Measurements from ENCODE around the gene HEPACAM2. TPM values are rescaled to one million over a fixed set of nuclear protein-coding genes. Genes with fewer than 3 reads are reported as not detected.

HEPACAM2 gene
- total RNA-seq, 1 donor from 2014 or later: not detected

- Histone ChIP-seq H3K9ac (ENCODE audit: low read depth in 1 of 3, low read length in 3 of 3) (no peak overlapping the region), H3K9me3 (ENCODE audit: control insufficient read depth in 3 of 3, low read length in 3 of 3) (no peaks in the 10 kb centered on the region), H3K27me3 (ENCODE audit: control insufficient read depth in 3 of 3, insufficient read depth in 3 of 3, low read length in 3 of 3) (no peaks in the 10 kb centered on the region), H3K4me1 (ENCODE audit: control insufficient read depth in 3 of 3, insufficient read depth in 3 of 3, low read length in 3 of 3) (no peaks in the 10 kb centered on the region), H3K36me3 (ENCODE audit: control insufficient read depth in 3 of 3, insufficient read depth in 3 of 3, low read length in 3 of 3) (no peaks in the 10 kb centered on the region), H3K27ac (ENCODE audit: low read depth, low read length) (no peak overlapping the region), H3K4me3 (ENCODE audit: low read length in 3 of 3) (no peak overlapping the region)
These were observed 21.2 kb downstream of the HEPACAM2 start for GRCh38 chr7:93205046-93205445.

- no peaks in the 10 kb centered on the region for H3K9me3 ChIP-seq (ENCODE audit: control insufficient read depth in 3 of 3, low read length in 3 of 3)
- no peaks in the 10 kb centered on the region for H3K4me1 ChIP-seq (ENCODE audit: control insufficient read depth in 3 of 3, insufficient read depth in 3 of 3, low read length in 3 of 3)
- no peak overlapping the region for H3K27ac ChIP-seq (ENCODE audit: low read depth, low read length)
- H3K36me3 ChIP-seq (ENCODE audit: control insufficient read depth in 3 of 3, insufficient read depth in 3 of 3, low read length in 3 of 3): no peaks in the 10 kb centered on the region
- H3K4me3 ChIP-seq (ENCODE audit: low read length in 3 of 3): no peak overlapping the region
- no peak overlapping the region for H3K9ac ChIP-seq (ENCODE audit: low read depth in 1 of 3, low read length in 3 of 3)
- H3K27me3 ChIP-seq (ENCODE audit: control insufficient read depth in 3 of 3, insufficient read depth in 3 of 3, low read length in 3 of 3): no peaks in the 10 kb centered on the region
These were observed 22.8 kb downstream of the HEPACAM2 start for GRCh38 chr7:93203496-93203895.

GRCh38 chr7:93202594-93203250, 23.5 kb downstream of the HEPACAM2 start:
- no peak overlapping the region for H3K4me3 ChIP-seq (ENCODE audit: low read length in 3 of 3)
- no peaks in the 10 kb centered on the region for H3K27me3 ChIP-seq (ENCODE audit: control insufficient read depth in 3 of 3, insufficient read depth in 3 of 3, low read length in 3 of 3)
- H3K36me3 ChIP-seq (ENCODE audit: control insufficient read depth in 3 of 3, insufficient read depth in 3 of 3, low read length in 3 of 3): no peaks in the 10 kb centered on the region
- H3K4me1 ChIP-seq (ENCODE audit: control insufficient read depth in 3 of 3, insufficient read depth in 3 of 3, low read length in 3 of 3): no peaks in the 10 kb centered on the region
- H3K9ac ChIP-seq (ENCODE audit: low read depth in 1 of 3, low read length in 3 of 3): no peak overlapping the region
- no peaks in the 10 kb centered on the region for H3K9me3 ChIP-seq (ENCODE audit: control insufficient read depth in 3 of 3, low read length in 3 of 3)
- H3K27ac ChIP-seq (ENCODE audit: low read depth, low read length): no peak overlapping the region

- Histone ChIP-seq H3K9me3 (ENCODE audit: control insufficient read depth in 3 of 3, low read length in 3 of 3) (no peaks in the 10 kb centered on the region), H3K4me3 (ENCODE audit: low read length in 3 of 3) (no peak overlapping the region), H3K27me3 (ENCODE audit: control insufficient read depth in 3 of 3, insufficient read depth in 3 of 3, low read length in 3 of 3) (no peaks in the 10 kb centered on the region), H3K27ac (ENCODE audit: low read depth, low read length) (no peak overlapping the region), H3K9ac (ENCODE audit: low read depth in 1 of 3, low read length in 3 of 3) (no peak overlapping the region), H3K36me3 (ENCODE audit: control insufficient read depth in 3 of 3, insufficient read depth in 3 of 3, low read length in 3 of 3) (no peaks in the 10 kb centered on the region), H3K4me1 (ENCODE audit: control insufficient read depth in 3 of 3, insufficient read depth in 3 of 3, low read length in 3 of 3) (no peaks in the 10 kb centered on the region)
These were observed 27.8 kb downstream of the HEPACAM2 start for GRCh38 chr7:93198472-93198871.

- no peaks in the 10 kb centered on the region for H3K9me3 ChIP-seq (ENCODE audit: control insufficient read depth in 3 of 3, low read length in 3 of 3)
- H3K27me3 ChIP-seq (ENCODE audit: control insufficient read depth in 3 of 3, insufficient read depth in 3 of 3, low read length in 3 of 3): no peaks in the 10 kb centered on the region
- H3K9ac ChIP-seq (ENCODE audit: low read depth in 1 of 3, low read length in 3 of 3): no peak overlapping the region
- H3K36me3 ChIP-seq (ENCODE audit: control insufficient read depth in 3 of 3, insufficient read depth in 3 of 3, low read length in 3 of 3): no peaks in the 10 kb centered on the region
- H3K27ac ChIP-seq (ENCODE audit: low read depth, low read length): no peak overlapping the region
- H3K4me3 ChIP-seq (ENCODE audit: low read length in 3 of 3): no peak overlapping the region
- no peaks in the 10 kb centered on the region for H3K4me1 ChIP-seq (ENCODE audit: control insufficient read depth in 3 of 3, insufficient read depth in 3 of 3, low read length in 3 of 3)
These were observed 29.9 kb downstream of the HEPACAM2 start for GRCh38 chr7:93196336-93196735.

- H3K4me1 ChIP-seq (ENCODE audit: control insufficient read depth in 3 of 3, insufficient read depth in 3 of 3, low read length in 3 of 3): no peaks in the 10 kb centered on the region
- no peak overlapping the region for H3K27ac ChIP-seq (ENCODE audit: low read depth, low read length)
- no peak overlapping the region for H3K4me3 ChIP-seq (ENCODE audit: low read length in 3 of 3)
- H3K36me3 ChIP-seq (ENCODE audit: control insufficient read depth in 3 of 3, insufficient read depth in 3 of 3, low read length in 3 of 3): no peaks in the 10 kb centered on the region
- no peaks in the 10 kb centered on the region for H3K9me3 ChIP-seq (ENCODE audit: control insufficient read depth in 3 of 3, low read length in 3 of 3)
- no peak overlapping the region for H3K9ac ChIP-seq (ENCODE audit: low read depth in 1 of 3, low read length in 3 of 3)
- no peaks in the 10 kb centered on the region for H3K27me3 ChIP-seq (ENCODE audit: control insufficient read depth in 3 of 3, insufficient read depth in 3 of 3, low read length in 3 of 3)
These were observed 31.9 kb downstream of the HEPACAM2 start for GRCh38 chr7:93194386-93194785.

GRCh38 chr7:93188870-93189634, 37.2 kb downstream of the HEPACAM2 start:
- Histone ChIP-seq H3K4me3 (ENCODE audit: low read length in 3 of 3) (no peak overlapping the region), H3K27ac (ENCODE audit: low read depth, low read length) (no peak overlapping the region), H3K36me3 (ENCODE audit: control insufficient read depth in 3 of 3, insufficient read depth in 3 of 3, low read length in 3 of 3) (no peaks in the 10 kb centered on the region), H3K9ac (ENCODE audit: low read depth in 1 of 3, low read length in 3 of 3) (no peak overlapping the region), H3K9me3 (ENCODE audit: control insufficient read depth in 3 of 3, low read length in 3 of 3) (no peaks in the 10 kb centered on the region), H3K4me1 (ENCODE audit: control insufficient read depth in 3 of 3, insufficient read depth in 3 of 3, low read length in 3 of 3) (no peaks in the 10 kb centered on the region), H3K27me3 (ENCODE audit: control insufficient read depth in 3 of 3, insufficient read depth in 3 of 3, low read length in 3 of 3) (peaks cover 0 to 2% (median 0%) of the 10 kb centered on the region in 3 donors)

GRCh38 chr7:93185303-93186027, 40.8 kb downstream of the HEPACAM2 start:
- Histone ChIP-seq H3K9me3 (ENCODE audit: control insufficient read depth in 3 of 3, low read length in 3 of 3) (no peaks in the 10 kb centered on the region), H3K36me3 (ENCODE audit: control insufficient read depth in 3 of 3, insufficient read depth in 3 of 3, low read length in 3 of 3) (no peaks in the 10 kb centered on the region), H3K27ac (ENCODE audit: low read depth, low read length) (no peak overlapping the region), H3K4me3 (ENCODE audit: low read length in 3 of 3) (no peak overlapping the region), H3K27me3 (ENCODE audit: control insufficient read depth in 3 of 3, insufficient read depth in 3 of 3, low read length in 3 of 3) (peaks cover 0 to 2% (median 0%) of the 10 kb centered on the region in 3 donors), H3K9ac (ENCODE audit: low read depth in 1 of 3, low read length in 3 of 3) (no peak overlapping the region), H3K4me1 (ENCODE audit: control insufficient read depth in 3 of 3, insufficient read depth in 3 of 3, low read length in 3 of 3) (no peaks in the 10 kb centered on the region)

GRCh38 chr7:93179173-93179572, 47.1 kb downstream of the HEPACAM2 start:
- H3K4me3 ChIP-seq (ENCODE audit: low read length in 3 of 3): no peak overlapping the region
- no peaks in the 10 kb centered on the region for H3K36me3 ChIP-seq (ENCODE audit: control insufficient read depth in 3 of 3, insufficient read depth in 3 of 3, low read length in 3 of 3)
- no peaks in the 10 kb centered on the region for H3K9me3 ChIP-seq (ENCODE audit: control insufficient read depth in 3 of 3, low read length in 3 of 3)
- no peak overlapping the region for H3K9ac ChIP-seq (ENCODE audit: low read depth in 1 of 3, low read length in 3 of 3)
- no peaks in the 10 kb centered on the region for H3K4me1 ChIP-seq (ENCODE audit: control insufficient read depth in 3 of 3, insufficient read depth in 3 of 3, low read length in 3 of 3)
- peaks cover 0 to 3% (median 0%) of the 10 kb centered on the region in 3 donors for H3K27me3 ChIP-seq (ENCODE audit: control insufficient read depth in 3 of 3, insufficient read depth in 3 of 3, low read length in 3 of 3)
- H3K27ac ChIP-seq (ENCODE audit: low read depth, low read length): no peak overlapping the region

- Histone ChIP-seq H3K9ac (ENCODE audit: low read depth in 1 of 3, low read length in 3 of 3) (no peak overlapping the region), H3K27ac (ENCODE audit: low read depth, low read length) (no peak overlapping the region), H3K4me1 (ENCODE audit: control insufficient read depth in 3 of 3, insufficient read depth in 3 of 3, low read length in 3 of 3) (no peaks in the 10 kb centered on the region), H3K4me3 (ENCODE audit: low read length in 3 of 3) (no peak overlapping the region), H3K27me3 (ENCODE audit: control insufficient read depth in 3 of 3, insufficient read depth in 3 of 3, low read length in 3 of 3) (peaks cover 0 to 3% (median 0%) of the 10 kb centered on the region in 3 donors), H3K36me3 (ENCODE audit: control insufficient read depth in 3 of 3, insufficient read depth in 3 of 3, low read length in 3 of 3) (no peaks in the 10 kb centered on the region), H3K9me3 (ENCODE audit: control insufficient read depth in 3 of 3, low read length in 3 of 3) (no peaks in the 10 kb centered on the region)
These were observed 48.1 kb downstream of the HEPACAM2 start for GRCh38 chr7:93178213-93178612.

All from skeletal muscle tissue (tissue), 4 donors.